ENCODE data around the gene SH3PXD2B.

The SH3PXD2B gene

DNA sequence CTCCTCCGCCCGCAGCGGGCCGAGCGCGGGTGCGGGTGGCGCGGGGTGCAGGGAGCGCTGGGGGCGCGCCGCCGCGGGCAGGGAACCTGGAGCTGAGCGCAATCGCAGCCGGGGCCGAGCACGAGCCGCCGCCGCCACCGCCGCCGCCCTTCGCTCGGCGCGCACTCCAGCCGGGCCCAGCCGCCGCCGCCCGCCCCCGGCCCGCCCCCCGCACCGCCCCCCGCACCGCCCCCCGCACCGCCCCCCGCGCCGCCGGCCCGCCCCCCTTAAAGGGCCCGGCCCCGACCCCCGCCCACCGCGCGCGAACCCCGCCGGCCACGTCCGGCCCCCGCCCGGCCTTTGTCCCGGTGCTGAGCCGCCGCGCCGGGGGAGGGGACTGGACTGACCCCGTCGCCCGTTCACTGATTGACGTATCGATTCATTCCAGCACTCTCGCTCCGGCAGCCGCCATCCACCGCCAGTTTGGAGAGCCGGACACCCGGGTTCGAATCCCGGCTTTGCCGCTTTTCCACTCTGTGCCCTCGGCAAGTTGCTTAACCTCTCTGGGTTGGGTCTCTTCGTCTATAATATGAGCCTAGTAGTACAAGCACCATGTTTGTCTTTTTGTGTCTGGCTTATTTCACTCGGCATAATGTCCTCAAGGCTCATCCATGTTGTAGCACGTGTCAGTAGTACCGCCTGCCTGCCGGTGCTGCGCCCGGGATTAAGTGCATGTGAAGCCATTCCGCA lies at the start of gene SH3PXD2B:
Gene SH3PXD2B, minus strand, starts transcription at position 168 of the 729 bp plus-strand sequence. CDS start 173 bp downstream, outside the sequence.
- DNase-seq (ENCODE audit: low read depth in 2 of 3, low spot score in 2 of 3): no peak

DNA sequence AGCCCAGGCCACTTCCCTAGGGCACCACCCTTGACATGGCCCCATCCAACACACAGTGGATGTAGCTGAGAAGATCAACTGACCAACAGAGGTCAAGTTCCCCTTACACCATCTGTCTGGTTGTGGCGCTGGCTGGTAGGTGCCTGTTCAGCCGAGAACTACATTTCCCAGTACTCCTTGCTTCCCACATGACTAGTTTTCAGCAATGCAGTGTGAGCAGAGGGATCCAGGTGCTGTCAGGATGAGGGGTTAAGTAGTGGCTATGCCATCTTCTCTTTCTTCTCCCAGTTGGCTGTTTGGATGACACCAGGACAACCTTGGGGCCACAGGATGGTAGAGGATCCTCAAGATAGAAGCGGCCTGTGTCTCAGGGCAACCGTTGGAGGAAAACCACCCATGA lies 48.6 kb upstream of the SH3PXD2B start:
- no peak for DNase-seq (ENCODE audit: low read depth in 2 of 3, low spot score in 2 of 3)

DNA sequence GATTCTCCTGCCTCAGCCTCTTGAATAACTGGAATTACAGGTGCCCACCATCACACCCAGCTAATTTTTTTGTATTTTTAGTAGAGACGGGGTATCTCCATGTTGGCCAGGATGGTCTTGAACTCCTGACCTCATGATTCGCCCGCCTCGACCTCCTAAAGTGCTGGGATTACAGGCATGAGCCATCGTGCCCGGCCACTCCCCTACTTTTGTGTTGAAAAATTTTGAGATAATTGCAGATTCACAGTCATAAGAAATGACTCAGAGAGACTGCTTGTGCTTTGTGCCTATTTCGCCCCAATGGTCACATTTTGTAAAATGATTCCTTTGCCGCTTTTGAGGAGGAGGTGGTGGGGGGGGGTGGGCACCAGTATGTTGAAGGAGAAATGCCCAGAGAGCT lies 48.1 kb upstream of the SH3PXD2B start:
- no peak for DNase-seq (ENCODE audit: low read depth in 2 of 3, low spot score in 2 of 3)

DNA sequence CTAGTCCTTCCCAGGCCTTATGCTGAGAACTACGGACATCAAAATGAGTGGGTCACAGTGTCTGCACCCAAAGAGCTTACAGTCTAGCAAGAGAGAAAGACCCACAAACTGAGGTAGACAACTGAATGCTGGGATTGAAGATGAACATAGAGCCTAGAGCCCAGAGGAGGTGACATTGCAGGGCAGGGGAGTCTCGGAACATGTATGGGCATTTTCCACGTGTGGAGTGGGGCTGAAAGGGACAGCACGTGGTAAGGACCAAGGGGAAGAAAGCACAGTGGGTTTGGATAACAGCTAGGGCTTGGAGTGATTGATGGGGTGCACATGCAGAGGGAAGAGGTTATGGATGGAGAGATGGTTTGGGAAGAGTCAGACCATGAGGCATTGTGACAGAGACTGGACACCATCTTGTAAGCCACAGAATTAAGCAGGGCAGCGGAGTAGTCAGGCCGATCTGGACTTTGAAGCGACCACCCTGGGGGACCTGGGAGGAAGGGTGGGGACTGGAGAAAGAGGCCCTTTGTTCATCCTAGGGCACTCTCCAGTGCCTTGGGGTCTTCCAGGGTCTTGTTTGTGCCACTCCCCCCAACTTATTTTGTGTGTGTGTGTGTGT lies 47.5 kb upstream of the SH3PXD2B start:
- no peak for DNase-seq (ENCODE audit: low read depth in 2 of 3, low spot score in 2 of 3)

DNA sequence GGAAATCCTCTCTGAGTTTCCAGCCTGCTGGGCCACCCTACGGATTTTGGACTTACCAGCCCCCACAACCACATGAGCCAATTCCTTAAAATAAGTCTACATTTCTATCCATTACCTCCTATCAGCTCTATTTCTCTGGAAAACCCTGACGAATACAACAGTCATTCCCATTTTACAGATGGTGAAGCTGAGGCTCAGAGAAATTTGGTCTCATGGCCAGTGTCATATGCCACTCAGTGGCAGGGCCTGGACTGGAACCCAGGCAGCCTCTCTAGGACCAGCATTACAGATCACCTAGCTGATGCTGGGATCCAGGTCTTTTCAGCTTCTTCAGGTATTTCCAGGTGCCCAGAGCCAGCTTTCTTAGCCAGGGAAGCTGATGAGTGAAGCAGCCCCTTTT lies 45.0 kb upstream of the SH3PXD2B start:
- no peak for DNase-seq (ENCODE audit: low read depth in 2 of 3, low spot score in 2 of 3)

DNA sequence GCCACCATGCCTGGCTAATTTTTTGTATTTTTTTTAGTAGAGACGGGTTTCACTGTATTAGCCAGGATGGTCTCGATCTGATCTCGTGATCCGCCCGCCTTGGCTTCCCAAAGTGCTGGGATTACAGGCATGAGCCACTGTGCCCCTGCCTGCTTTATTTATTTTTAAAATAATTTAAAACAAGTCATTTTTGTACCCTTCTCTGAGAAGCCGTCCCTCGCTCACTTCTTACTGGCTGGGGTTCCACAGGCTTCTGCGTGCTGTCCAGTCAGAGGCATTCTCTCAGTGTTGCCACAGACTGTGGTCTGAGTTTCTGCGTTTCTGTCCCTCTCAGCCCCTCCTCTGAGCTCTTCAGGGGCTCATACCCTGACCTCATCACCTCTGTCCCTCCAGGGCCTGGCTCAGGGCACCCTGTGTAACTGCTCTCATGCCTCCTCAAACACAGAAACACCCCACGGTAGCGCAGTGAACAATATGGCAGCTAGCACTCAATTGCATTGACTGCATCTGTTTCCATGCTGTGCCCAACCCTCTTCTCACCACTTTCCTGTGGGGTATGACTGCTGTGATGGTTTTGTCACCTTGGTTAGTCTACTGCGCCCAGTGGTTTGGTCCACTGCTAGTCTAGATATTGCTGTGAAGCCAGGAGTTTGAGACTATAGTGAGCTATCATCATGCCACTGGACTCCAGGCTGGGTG lies 44.3 kb upstream of the SH3PXD2B start:
- no peak for DNase-seq (ENCODE audit: low read depth in 2 of 3, low spot score in 2 of 3)

DNA sequence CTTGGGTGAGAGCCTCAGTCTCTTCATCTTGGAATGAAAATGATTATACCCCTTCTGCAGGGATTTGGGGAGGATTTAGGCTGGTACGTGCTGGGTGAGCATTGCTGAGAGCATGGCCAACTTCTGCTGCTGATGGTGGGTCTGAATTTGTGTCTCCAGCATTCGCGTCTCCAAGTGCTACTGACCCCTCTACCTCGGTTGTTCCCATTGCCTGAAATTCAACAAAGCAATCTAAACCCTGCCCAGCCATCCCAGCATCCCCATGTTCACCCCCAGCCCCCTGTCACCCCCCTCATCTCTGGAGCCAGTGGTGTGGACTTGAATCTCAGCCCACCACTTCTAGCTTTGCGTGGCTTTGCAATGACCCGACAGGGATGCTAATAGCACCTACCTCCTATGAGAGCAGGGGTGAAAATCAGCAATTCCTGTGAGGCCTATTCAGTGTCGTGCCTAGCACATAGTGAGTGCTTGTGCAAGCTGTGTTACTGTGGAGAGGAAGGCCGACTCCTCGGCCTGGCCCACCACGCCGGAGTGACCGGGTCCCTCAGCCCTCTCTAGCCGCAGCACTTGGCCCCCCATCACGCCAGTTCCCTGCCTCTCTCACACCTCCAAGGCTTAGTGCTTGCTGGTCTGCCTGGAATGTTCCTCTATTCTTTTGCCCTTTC lies 43.4 kb upstream of the SH3PXD2B start:
- DNase-seq (ENCODE audit: low read depth in 2 of 3, low spot score in 2 of 3): no peak

DNA sequence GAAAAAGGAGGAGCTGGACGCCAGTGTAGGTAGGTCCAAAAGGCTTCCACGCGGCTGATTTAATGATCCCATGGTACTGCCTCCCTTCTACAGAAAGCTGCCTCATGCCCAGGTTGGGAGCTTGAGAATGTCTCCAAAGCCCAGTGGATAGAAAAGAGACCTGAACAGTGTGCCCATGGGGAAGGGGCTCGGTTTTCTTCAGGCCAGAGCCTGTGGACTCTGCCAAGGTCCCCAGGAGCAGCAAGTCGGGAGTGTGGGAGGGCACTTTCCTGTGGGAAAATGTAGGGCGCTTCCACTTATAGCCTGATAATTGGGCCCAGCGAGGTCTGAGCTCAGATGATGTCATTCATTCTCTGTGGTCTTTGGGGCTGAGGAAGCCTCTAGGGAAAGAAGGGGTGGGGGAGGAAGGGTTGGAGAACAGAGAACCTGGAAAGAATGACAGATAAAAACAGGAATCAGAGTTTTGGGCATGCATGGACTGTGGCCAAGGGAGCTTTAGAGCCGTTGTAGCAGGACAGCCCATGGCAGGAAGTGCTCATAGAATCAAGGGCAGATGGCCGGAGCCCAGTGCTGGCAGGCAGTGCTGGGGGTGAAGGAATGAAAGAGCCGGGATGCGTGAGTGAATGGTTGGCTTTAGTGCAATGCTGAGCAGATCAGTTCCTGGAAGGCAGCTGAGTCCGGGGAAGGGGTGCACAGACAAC lies 42.5 kb upstream of the SH3PXD2B start:
- no peak for DNase-seq (ENCODE audit: low read depth in 2 of 3, low spot score in 2 of 3)

DNA sequence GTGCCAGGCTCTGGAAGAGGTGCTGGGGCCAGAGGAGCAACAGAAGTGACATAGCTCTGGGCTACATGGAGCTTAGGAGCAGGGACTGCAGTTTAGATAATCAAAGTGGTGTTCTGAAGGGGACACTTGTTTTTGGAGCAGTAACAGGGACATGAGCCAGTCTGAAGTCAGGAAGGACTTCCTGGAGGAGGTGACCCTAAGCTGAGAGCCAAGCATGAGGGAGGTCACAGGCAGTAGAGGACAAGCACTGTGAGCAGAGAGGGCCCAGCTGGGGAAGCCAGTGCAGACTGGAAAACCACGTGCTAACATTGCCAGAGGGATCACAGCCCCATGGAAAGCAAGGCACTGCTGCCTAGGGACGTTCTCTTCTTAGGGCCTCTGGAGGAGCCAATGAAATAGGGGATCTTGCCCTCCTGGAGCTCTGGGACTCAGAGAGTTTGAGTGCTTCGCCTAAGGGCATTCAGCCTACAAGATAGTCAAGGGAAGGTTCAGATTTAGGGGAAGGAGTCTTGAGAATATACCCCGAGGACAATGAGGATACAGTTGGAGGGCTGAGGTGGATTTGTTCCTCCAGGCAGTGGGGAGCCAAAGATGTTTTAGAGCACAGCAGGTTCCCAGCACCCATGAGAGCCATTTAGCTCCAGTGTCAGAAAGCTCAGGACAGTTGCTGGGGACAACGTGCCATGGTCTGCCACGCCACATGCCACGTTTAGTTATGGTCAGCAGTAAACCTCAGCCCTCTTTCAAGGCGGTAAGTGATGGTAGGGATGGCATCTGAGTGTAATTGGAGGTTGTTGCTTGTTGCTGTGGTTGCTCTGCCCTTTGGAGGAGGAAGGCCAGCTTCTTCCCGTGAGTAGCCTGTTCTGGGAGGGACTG lies 40.5 kb upstream of the SH3PXD2B start:
- DNase-seq (ENCODE audit: low read depth in 2 of 3, low spot score in 2 of 3): no peak

DNA sequence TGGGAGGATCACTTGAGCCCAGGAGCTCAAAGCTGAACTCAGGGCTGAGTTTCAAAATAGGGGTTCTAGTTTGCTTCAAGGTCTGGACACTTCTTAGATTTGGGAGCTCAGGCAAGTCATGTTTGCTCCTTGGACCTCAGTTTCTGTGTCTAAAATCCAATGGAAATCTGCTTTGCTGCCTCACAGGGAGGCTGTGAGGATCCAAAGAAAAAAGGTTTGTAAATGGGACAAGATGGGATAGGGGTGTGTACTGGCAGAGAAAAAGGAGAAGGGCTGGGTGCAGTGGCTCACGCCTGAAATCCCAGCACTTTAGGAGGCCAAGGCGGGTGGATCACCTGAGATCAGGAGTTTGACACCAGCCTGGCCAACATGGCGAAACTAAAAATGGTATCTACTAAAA lies 39.6 kb upstream of the SH3PXD2B start:
- no peak for DNase-seq (ENCODE audit: low read depth in 2 of 3, low spot score in 2 of 3)

DNA sequence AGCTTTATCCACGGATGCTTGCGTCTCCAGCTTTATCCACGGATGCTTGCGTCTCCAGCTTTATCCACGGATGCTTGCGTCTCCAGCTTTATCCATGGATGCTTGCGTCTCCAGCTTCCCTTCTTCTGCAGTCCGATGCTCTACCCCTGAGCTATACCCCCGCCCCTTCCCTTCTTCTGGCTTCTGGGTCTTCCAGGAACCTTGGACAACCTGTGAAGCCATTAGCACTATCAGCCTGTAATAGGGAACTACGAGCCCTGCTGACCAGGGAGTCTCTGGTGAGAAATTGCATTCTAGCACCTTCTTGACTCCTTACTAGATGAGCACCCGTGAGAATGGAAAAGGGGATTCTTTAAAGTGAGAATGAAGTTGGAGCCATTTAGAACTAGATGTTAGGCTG lies 39.1 kb upstream of the SH3PXD2B start:
- DNase-seq (ENCODE audit: low read depth in 2 of 3, low spot score in 2 of 3): no peak

DNA sequence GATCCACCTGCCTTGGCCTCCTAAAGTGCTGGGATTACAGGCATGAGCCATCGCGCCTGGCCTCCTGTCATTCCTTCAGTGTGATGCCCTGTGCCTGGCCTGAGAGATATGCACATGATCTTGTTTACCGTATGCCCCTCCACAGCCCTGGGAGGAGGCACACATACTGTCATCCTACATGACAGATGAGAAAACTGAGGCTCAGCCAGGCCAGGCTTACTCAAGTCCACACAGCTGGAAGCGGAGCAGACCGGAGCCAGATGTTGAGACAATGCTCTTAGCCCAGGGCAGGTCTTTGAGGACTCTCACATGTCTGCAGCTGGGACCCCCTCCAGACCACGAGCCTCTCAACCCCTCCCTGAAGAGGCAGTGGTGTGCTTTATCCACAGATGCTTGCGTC lies 38.7 kb upstream of the SH3PXD2B start:
- DNase-seq (ENCODE audit: low read depth in 2 of 3, low spot score in 2 of 3): no peak

DNA sequence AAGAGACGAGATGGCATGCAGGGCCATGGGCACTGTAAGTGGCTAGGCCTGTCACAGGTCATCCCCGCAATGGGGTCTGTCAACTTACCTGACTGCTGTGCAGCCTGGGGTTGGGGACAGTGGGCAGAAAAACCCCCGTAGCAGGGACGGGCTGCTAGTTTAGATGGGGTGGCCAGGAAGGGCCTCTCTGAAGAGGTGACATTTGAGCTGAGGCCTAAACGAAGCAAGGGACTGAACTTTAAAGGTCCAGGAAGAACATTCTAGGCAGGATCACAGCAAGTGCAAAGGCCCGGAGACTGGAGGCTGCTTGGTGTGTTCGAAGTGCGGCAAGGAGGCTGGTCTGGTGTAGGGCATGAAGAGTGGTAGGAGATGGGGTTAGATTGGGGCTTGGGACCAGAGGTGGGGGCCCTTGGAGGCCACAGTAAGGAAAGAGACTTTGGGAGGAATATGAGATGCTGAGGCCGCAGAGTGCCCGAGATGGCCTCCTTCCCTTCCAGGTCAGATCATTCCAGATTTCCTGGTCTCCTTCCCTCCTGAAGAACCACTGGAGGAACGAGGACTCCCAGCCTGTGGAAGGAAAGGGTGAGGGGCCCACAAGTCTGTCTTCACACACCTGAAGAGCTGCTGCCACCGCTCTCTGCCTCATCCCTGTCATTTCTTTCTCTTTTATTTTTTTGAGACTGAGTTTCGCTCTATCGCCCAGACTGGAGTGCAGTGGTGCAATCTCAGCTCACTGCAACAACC lies 37.9 kb upstream of the SH3PXD2B start:
- no peak for DNase-seq (ENCODE audit: low read depth in 2 of 3, low spot score in 2 of 3)

DNA sequence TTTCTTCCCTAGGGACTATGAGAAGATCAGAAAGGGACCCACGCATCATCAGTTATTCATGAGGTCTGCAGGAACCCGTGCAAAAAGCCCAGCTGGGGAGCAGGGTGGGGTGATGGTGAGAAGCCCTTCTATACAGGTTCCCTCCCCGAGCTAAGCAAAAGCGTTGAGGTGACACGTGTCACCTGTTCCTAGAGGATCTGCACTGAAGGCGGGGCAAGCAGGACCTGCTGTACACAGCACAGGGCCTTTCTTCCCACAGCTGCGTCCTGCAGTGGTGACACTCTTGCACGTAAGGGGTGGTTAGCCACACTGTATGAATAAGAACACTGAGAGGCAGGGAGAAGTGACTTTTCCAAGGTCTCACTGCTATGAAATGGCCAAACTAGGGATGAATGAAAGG lies 37.2 kb upstream of the SH3PXD2B start:
- DNase-seq (ENCODE audit: low read depth in 2 of 3, low spot score in 2 of 3): no peak

DNA sequence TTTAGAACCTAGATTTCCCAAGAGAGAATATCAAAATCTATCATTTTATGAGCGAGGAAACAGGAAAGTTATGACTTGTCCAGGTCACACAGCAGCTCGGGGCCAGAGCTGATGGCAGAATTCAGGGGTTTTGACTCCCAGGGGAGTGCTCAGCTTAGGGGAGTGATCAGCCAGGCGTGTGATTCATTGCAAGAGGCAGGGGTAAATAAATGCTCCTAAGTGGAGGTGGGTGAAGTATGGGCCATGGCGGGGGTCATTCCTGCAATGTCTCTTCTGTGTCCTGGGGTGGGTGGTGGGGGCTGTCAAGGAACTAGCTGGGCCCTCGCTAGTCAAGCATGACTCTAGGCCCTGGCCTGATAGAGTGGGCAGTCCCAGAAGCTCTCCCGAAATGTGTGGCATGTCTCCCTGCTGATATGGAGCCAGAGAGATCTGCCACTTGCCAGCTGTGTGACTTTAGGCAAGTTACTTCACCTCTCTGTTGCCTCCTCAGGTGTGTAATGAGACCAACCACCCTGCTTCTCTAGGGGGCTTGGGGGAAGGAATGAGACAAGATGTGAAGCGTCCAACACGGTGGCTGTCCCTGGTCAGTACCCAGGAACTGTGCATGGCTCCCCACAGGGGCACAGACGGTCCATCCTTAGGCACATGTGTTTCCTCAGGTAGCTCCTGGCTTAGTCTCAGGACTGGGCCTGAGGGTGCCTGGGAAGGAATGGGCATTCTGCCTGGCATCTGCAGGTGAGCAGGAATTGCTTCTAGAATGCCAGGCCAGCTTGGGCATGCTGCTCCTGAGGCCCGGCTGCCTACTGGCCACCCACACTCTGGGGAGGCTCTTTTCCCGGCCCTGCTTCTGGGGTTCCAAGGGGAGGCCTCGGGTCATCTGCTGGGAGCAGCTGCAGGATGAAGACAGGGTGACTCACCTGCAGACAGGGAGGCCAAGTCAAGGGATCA lies 36.5 kb upstream of the SH3PXD2B start:
- no peak for DNase-seq (ENCODE audit: low read depth in 2 of 3, low spot score in 2 of 3)

DNA sequence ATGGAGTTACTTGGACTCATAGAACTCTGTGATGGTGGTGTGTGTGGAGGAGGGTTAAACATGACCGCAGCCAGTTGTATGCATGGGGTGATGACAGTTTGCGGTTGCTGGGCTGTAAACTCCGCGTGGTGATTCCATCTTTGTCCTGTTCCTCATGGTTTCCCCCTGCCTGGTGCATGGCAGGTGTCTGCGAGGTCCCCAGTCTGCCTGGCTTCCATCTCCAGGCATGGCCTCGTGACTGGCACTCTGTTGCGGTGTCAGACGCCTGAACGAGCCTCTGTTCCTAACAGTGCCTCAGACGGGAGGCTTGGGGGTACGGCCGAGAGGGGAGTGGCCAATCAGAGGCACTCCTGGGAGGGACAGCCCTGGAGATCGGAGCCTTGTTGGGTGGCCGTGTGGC lies 33.9 kb upstream of the SH3PXD2B start:
- no peak for DNase-seq (ENCODE audit: low read depth in 2 of 3, low spot score in 2 of 3)

DNA sequence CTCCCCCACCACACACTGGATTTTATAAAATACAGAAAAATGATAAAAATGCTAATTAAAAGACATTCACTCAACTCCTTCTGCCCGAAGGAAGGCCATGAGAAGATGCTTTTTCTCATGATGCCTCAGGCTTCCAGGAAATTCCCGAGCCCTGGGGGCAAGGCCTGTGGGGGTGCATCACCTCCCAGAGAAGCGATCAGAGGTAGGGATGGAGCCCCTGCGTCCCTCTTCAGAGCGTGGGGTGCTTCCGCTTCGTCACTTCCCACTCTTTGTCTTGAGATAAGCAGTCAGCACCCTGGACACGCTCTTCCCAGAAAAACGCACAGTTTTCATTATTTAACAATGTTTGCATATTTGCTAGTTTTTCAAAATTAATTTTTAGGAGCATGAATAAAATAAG lies 33.3 kb upstream of the SH3PXD2B start:
- no peak for DNase-seq (ENCODE audit: low read depth in 2 of 3, low spot score in 2 of 3)

DNA sequence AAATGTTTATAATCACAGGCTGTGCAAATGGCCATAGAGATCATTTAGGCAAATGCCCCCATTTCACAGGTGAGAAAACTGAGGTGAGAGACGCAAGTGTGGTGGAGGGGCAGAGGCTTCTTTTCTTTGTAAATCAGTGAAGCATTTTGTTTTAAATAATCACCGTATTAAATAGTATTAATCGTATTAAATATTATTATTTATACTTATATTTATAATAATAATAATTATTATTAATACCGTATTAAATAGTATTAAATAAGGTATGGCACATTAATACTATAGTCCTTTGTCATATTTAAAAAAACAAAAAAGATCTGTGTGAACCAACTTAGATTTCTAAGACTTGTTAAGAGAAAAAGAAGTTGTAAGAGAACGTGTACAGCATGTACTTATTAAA lies 32.6 kb upstream of the SH3PXD2B start:
- no peak for DNase-seq (ENCODE audit: low read depth in 2 of 3, low spot score in 2 of 3)

DNA sequence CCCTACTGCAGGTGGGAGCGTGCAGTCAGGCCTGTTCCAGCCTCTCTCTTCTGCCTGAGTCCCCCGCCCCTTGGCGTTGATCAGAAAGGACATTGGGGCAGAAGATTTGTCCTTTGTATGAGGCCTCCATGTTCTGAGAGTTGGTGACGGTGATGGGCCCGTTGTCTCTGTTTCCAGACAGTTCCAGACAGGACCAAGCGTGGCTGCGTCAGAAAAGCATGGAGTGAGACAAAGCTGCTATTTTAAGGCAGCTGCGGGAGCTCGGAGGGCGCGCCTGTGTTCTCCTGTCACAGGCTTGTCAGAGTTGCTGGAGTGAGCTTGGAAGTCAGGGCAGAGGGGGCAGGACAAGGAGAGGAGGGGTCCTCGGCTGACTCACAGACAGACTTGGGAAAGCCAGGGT lies 32.1 kb upstream of the SH3PXD2B start:
- DNase-seq (ENCODE audit: low read depth in 2 of 3, low spot score in 2 of 3): no peak
